AG04450 (cell line): ENCODE results near the gene PKP3. TPM values are rescaled to one million over a fixed set of nuclear protein-coding genes. Genes with fewer than 3 reads are reported as not detected.
A peak's percentile ranks its signal among the peaks of the same experiment; 100 is the strongest.

Source experiments
- CTCF ChIA-PET: fragments of 300-600, 350-600 bp; formaldehyde crosslinking; extraction: SDS; loops from one replicate; lab custom pipeline; 2022; ENCODE audit warnings: antibody characterized with exemption, inconsistent platforms; lab: Charles Lee
- POLR2A ChIA-PET: fragments of 350-600 bp; formaldehyde crosslinking; extraction: SDS; loops from one replicate; lab custom pipeline; 2021; ENCODE audit warnings: antibody characterized with exemption, inconsistent platforms; lab: Yijun Ruan, JAX
- DNase-seq: peaks from one replicate; pipeline ENCODE4 v3.0.0-alpha.2; 2011; ENCODE audit warnings: low read depth, low spot score
- H3K27ac ChIP-seq: one replicate; pipeline ENCODE4 v1.5.1; 2012; ENCODE audit warnings: low read depth, low read length, control low read depth
- H3K27me3 ChIP-seq: one replicate; pipeline ENCODE4 v1.6.0; 2012; ENCODE audit warnings: low read length; ENCODE audit not compliant: control insufficient read depth, insufficient read depth
- H3K4me3 ChIP-seq: 2 replicates; pipeline ENCODE4 v1.5.1; 2011; ENCODE audit warnings: mild to moderate bottlenecking, low read depth, low read length, control low read depth
- H3K9me3 ChIP-seq: 2 replicates; pipeline ENCODE4 v1.5.1; 2012; ENCODE audit warnings: low read length; ENCODE audit not compliant: control insufficient read depth, insufficient read depth
- polyA plus RNA-seq: library from polyadenylated mRNA; depleted of rRNA; stranded (reverse); fragments of >200 nt; gene quantifications from 2 replicates; pipeline ENCODE4 v1.2.3, GENCODE V29; 2011
- TF ChIP-seq, protein P1 (sequence below): IDR thresholded peaks from 2 replicates; pipeline ENCODE4 v1.5.1; 2011; ENCODE audit warnings: low read depth, low read length, control low read depth, inconsistent platforms

The PKP3 gene
- polyA plus RNA-seq, 1 experiment, result 0.55 TPM

DNA sequence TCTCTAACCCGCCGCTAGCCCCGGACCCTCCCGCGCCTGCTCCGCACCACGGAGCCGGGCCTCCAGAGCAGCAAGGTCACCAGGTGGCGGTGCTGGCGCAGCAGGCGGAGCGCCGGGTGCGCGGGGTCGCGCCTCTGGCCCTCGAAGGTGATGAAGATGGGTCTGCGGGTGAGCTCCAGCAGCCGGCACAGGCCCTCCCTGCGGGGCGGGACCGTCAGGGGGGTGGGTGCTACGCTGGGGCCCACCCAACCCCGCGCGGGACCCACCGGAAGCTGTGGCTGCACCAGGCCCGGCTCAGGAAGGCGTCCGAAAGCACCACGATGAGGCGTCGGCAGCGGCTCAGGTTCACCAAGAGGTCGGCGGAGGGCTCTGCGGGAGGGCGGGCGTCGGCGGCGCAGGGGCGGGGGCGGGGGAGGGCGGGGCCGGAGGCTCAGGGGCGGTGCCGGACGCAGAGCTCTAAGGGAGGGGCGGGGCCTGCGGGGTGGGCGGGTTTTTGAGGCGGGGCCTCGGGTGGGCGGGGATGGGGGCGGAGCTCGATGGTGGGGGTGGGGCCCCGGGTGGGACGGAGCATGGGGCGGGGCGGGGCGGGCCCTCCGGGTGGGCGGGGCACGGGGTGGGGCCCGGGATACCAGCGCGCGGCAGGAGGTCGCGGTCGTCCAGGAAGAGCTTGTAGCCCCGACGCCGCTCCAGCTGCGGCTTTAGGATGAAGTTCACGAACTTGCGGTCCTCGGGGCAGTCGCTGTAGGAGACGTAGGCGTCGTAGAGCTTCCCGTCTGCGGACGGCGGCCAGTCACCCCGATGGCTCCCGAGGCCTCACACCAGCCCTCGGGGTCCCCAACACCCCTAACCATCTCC lies 13.0 kb downstream of the PKP3 start:
- CTCF ChIA-PET, result interaction anchor here (1.0 to 2.1 kb wide), 3 partner anchors 41 to 44 kb away, joined by 3 to 18 read pairs (median 3); no protein-coding TSS in a partner anchor
- TF ChIP-seq, protein P1, sequence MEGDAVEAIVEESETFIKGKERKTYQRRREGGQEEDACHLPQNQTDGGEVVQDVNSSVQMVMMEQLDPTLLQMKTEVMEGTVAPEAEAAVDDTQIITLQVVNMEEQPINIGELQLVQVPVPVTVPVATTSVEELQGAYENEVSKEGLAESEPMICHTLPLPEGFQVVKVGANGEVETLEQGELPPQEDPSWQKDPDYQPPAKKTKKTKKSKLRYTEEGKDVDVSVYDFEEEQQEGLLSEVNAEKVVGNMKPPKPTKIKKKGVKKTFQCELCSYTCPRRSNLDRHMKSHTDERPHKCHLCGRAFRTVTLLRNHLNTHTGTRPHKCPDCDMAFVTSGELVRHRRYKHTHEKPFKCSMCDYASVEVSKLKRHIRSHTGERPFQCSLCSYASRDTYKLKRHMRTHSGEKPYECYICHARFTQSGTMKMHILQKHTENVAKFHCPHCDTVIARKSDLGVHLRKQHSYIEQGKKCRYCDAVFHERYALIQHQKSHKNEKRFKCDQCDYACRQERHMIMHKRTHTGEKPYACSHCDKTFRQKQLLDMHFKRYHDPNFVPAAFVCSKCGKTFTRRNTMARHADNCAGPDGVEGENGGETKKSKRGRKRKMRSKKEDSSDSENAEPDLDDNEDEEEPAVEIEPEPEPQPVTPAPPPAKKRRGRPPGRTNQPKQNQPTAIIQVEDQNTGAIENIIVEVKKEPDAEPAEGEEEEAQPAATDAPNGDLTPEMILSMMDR, result no peak
- DNase-seq, result peak; percentile 41
- Histone ChIP-seq H3K27ac (no peak overlapping the region), H3K4me3 (peak overlapping the region; percentile 68), H3K27me3 (no peaks in the 10 kb centered on the region), H3K9me3 (peaks cover 4% of the 10 kb centered on the region; the same call in 1 of the 2 replicates)
- POLR2A ChIA-PET, result interaction anchor here (0.5 to 1.3 kb wide), 6 partner anchors 10 to 200 kb away, joined by 3 to 4 read pairs (median 3); partner anchors contain the start of genes BET1L and PKP3

- DNase-seq, result no peak
- no peak overlapping the region for H3K4me3 ChIP-seq
- TF ChIP-seq, protein P1, result no peak
- no peaks in the 10 kb centered on the region for H3K27me3 ChIP-seq
- peaks cover 4% of the 10 kb centered on the region; the same call in 1 of the 2 replicates for H3K9me3 ChIP-seq
- no peak overlapping the region for H3K27ac ChIP-seq
- ChIA-PET CTCF (interaction anchor here (1.0 to 2.1 kb wide), 2 partner anchors 41 to 43 kb away, joined by 3 to 18 read pairs; no protein-coding TSS in a partner anchor), POLR2A (interaction anchor here (0.5 to 1.3 kb wide), 4 partner anchors 14 to 201 kb away, joined by 3 read pairs; partner anchors contain the start of genes BET1L and PKP3)
Observed at GRCh38 chr11:407651-408123, 13.7 kb downstream of the PKP3 start.

DNA sequence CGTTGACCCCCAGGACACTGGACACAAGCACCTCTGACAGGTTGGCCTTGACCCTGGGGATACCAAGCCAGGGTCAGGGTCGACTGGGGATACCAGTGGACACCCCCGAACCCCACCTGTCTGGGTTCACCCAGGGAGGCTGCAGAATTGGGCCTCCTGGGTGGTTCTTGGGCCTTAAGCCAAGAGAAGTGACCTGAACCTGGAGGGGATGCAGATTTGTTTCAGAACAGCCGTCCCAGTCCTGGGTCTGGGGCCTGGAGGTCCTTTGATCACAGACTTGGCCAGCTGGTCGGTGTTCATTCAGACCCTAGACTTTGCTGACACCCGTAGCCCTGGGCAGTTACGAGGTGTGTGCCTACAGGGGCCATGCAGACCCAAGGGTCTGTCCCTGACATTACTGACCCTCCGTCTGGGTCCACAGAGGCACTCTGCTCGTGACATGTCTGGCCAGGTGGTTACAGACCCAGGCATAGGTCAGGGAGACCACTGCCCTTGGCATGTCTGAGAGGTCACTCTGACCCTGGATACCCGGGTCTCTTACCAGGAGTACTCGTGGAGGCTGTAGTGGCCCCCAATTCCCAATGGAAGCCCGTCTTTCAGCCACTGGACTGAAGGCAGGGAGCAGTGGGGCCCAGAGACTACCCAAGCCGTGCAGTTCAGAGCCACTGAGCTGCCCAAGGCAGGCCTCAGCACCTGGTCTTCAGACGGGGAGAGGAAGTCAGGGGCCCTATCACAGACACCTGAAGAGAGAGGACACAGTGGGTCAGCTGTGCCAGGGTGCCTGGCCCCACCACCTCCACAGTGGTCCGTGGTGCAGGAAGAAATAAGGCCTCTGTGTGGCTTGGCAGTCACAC lies 14.4 kb downstream of the PKP3 start:
- no peak for DNase-seq
- POLR2A ChIA-PET, result interaction anchor here (1.0 kb wide), 1 partner anchor 128 kb away, joined by 3 read pairs; no protein-coding TSS in a partner anchor
- Histone ChIP-seq H3K27me3 (no peaks in the 10 kb centered on the region), H3K27ac (no peak overlapping the region), H3K4me3 (no peak overlapping the region), H3K9me3 (peaks cover 4% of the 10 kb centered on the region; the same call in 1 of the 2 replicates)
- CTCF ChIA-PET, result no interaction called here
- TF ChIP-seq, protein P1, result no peak

DNA sequence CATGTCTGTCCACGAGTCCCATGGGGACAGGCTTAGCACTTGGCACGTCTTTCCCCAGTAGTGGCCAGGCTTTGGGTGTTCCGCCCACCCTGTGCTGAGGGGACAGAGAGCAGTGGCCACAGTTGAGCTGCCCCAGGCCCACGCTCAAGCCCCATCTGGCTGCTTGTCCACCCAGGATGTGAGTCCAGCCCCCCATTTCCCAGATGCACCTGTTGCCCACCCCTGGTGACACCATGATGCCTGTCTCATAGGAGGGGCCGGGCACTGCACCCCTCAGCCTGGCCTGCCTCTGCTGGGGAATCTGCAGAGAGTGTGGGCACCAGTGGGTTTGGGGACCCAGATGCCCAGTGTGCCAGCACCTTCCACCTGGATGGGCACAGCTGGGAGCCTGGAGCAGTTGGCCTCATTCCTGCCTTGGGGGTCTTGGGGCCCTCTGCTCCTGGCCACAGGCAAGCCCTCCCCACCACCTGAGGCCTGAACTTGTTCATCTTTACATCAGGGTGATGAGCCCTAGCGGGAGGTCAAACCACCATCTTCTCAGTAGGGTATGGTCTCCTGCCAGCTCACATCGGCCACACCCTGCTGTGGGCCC lies 15.1 kb downstream of the PKP3 start:
- POLR2A ChIA-PET, result no interaction called here
- Histone ChIP-seq H3K9me3 (peaks cover 4% of the 10 kb centered on the region; the same call in 1 of the 2 replicates), H3K27ac (no peak overlapping the region), H3K27me3 (no peaks in the 10 kb centered on the region), H3K4me3 (no peak overlapping the region)
- DNase-seq, result no peak
- CTCF ChIA-PET, result no interaction called here
- TF ChIP-seq, protein P1, result no peak
